ENCODE measurements around the gene ASTN2. TPM values are rescaled to one million over a fixed set of nuclear protein-coding genes. Genes with fewer than 3 reads are reported as not detected.

Gene ASTN2
- total and polyA plus RNA-seq, 2 donors (not counting 3 experiments of a cell fraction or from before 2014, with no cell fraction given) = 1.0 to 1.9 TPM

DNA sequence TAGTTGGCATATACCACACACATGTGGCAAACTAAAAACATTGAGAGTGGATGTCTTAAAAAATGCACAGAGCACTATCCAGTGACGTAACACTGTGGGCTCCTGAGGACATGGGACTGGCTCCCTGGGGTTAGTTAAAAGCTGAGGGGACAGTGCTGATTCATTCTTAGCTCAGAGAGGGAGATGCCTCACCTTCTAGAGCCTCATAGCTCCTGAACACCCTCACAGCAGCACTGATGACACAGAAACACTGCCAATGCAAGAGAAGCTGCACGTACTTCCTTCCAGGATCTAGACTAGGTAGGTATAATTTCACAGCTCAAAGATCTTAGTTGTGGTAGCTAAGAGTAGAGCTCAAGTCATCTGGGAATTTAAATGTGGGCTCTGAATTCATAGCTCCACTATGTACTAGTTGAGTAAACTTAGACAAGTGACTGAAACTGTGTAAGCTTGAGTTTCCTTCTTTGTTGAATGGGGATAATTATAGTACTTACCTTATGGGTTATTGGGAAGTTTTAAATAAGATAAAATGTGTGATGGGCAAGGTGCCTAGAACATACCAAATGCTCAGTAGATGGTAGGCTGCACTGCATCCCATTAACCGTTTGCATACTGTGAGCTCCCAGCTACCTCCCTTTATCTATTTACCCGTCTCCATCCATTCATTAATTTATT is 279.9 kb downstream of the ASTN2 start:
- no TSS peak for BruUV-seq (replicated peaks)
- no peaks in the 10 kb centered on the region for H3K27me3 ChIP-seq (ENCODE audit: control insufficient read depth in 2 of 2, insufficient read depth in 2 of 2, low read length in 2 of 2)
- H4K20me1 ChIP-seq (replicated peaks; ENCODE audit: control insufficient read depth, extremely low read depth, insufficient read depth, low read length) = no peaks in the 10 kb centered on the region
- DNase-seq (ENCODE audit: low read depth, low spot score) (no peak), FAIRE-seq (no peak)
- no peaks in the 10 kb centered on the region for H3K79me2 ChIP-seq (ENCODE audit: control insufficient read depth, insufficient read depth, low read length)
- H3K9ac ChIP-seq (replicated peaks; ENCODE audit: extremely low read depth, insufficient read depth, low read length) = no peak overlapping the region
- H3K27ac ChIP-seq (ENCODE audit: insufficient read depth, low read depth, low read length) = no peak overlapping the region
- H3K36me3 ChIP-seq (ENCODE audit: control insufficient read depth in 2 of 2, extremely low read depth in 1 of 2, insufficient read depth in 2 of 2, low read length in 2 of 2) = no peaks in the 10 kb centered on the region
- POLR2A ChIA-PET = no interaction called here
- CTCF ChIA-PET = no interaction called here
- peaks cover 4% of the 10 kb centered on the region for H3K9me3 ChIP-seq (replicated peaks; ENCODE audit: control insufficient read depth, insufficient read depth, low read length)
- no peak overlapping the region for H3K4me3 ChIP-seq (replicated peaks in 1 of 3; ENCODE audit: insufficient read depth in 1 of 3, low read depth in 1 of 3, low read length in 3 of 3)
- no peak overlapping the region for H3K4me2 ChIP-seq (ENCODE audit: insufficient read depth, low read length)
- H2AFZ ChIP-seq (ENCODE audit: low read depth, low read length) = no peak overlapping the region
- H3K9me1 ChIP-seq (replicated peaks; ENCODE audit: control insufficient read depth, extremely low read depth, insufficient read depth, low read length) = no peaks in the 10 kb centered on the region
- intact Hi-C loops (cut with micrococcal nuclease) (no loop called here), dilution Hi-C loops (cut with MboI; ENCODE audit: extremely low pct_ligation_motif_present, low sequenced_read_pairs) (no loop called here)
- no peaks in the 10 kb centered on the region for H3K4me1 ChIP-seq (ENCODE audit: control insufficient read depth, extremely low read depth, insufficient read depth, low read length)
- no peak for TF ChIP-seq POLR2A (IDR thresholded peaks at IDR 0.05; ENCODE audit: low read depth, low read length)
- TF ChIP-seq GATA2 (IDR thresholded peaks at IDR 0.05; ENCODE audit: insufficient read depth, insufficient read length, low read depth, low read length) = no peak

DNA sequence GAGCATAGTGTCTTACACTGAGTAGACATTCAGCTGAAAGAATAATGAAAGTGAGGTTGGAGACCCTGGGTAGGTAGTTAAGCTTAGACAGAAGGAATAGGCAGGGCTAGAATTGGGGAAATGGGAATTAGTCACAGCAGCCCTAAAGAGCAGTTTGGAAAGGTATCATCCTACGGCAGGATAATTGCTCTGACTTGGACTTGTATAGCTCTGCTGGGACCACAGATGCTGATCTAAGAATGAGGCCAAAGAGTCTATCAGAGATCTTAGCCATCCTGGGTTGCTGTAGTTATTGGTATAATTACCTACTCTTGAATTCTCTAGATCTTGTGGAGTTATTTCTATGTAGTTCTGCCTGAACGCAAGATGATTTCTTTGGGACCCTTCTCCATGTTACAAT is 288.0 kb downstream of the ASTN2 start:
- H4K20me1 ChIP-seq (replicated peaks; ENCODE audit: control insufficient read depth, extremely low read depth, insufficient read depth, low read length) = no peaks in the 10 kb centered on the region
- FAIRE-seq (no peak), DNase-seq (ENCODE audit: low read depth, low spot score) (no peak)
- no peak overlapping the region for H3K4me2 ChIP-seq (ENCODE audit: insufficient read depth, low read length)
- H3K27ac ChIP-seq (ENCODE audit: insufficient read depth, low read depth, low read length) = no peak overlapping the region
- no peaks in the 10 kb centered on the region for H3K9me3 ChIP-seq (replicated peaks; ENCODE audit: control insufficient read depth, insufficient read depth, low read length)
- no peaks in the 10 kb centered on the region for H3K79me2 ChIP-seq (ENCODE audit: control insufficient read depth, insufficient read depth, low read length)
- H3K36me3 ChIP-seq (ENCODE audit: control insufficient read depth in 2 of 2, extremely low read depth in 1 of 2, insufficient read depth in 2 of 2, low read length in 2 of 2) = no peaks in the 10 kb centered on the region
- H3K9ac ChIP-seq (replicated peaks; ENCODE audit: extremely low read depth, insufficient read depth, low read length) = no peak overlapping the region
- ChIA-PET POLR2A (no interaction called here), CTCF (no interaction called here)
- TF ChIP-seq JUN (IDR thresholded peaks at IDR 0.05; ENCODE audit: borderline replicate concordance, insufficient read depth, insufficient read length, low read depth) (no peak), FOS (IDR thresholded peaks at IDR 0.05; ENCODE audit: borderline replicate concordance, insufficient read depth, low read length) (no peak)
- TF ChIP-seq, protein P1, sequence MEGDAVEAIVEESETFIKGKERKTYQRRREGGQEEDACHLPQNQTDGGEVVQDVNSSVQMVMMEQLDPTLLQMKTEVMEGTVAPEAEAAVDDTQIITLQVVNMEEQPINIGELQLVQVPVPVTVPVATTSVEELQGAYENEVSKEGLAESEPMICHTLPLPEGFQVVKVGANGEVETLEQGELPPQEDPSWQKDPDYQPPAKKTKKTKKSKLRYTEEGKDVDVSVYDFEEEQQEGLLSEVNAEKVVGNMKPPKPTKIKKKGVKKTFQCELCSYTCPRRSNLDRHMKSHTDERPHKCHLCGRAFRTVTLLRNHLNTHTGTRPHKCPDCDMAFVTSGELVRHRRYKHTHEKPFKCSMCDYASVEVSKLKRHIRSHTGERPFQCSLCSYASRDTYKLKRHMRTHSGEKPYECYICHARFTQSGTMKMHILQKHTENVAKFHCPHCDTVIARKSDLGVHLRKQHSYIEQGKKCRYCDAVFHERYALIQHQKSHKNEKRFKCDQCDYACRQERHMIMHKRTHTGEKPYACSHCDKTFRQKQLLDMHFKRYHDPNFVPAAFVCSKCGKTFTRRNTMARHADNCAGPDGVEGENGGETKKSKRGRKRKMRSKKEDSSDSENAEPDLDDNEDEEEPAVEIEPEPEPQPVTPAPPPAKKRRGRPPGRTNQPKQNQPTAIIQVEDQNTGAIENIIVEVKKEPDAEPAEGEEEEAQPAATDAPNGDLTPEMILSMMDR (IDR thresholded peaks at IDR 0.05; ENCODE audit: extremely low read depth in 1 of 2, insufficient read depth in 1 of 2, low read depth in 1 of 2, low read length in 2 of 2) = no peak
- dilution Hi-C loops (cut with MboI; ENCODE audit: extremely low pct_ligation_motif_present, low sequenced_read_pairs) (no loop called here), intact Hi-C loops (cut with micrococcal nuclease) (no loop called here)
- H3K4me3 ChIP-seq (replicated peaks in 1 of 3; ENCODE audit: insufficient read depth in 1 of 3, low read depth in 1 of 3, low read length in 3 of 3) = no peak overlapping the region
- BruUV-seq (replicated peaks) = no TSS peak
- H2AFZ ChIP-seq (ENCODE audit: low read depth, low read length) = no peak overlapping the region
- no peaks in the 10 kb centered on the region for H3K27me3 ChIP-seq (ENCODE audit: control insufficient read depth in 2 of 2, insufficient read depth in 2 of 2, low read length in 2 of 2)
- H3K4me1 ChIP-seq (ENCODE audit: control insufficient read depth, extremely low read depth, insufficient read depth, low read length) = no peaks in the 10 kb centered on the region
- H3K9me1 ChIP-seq (replicated peaks; ENCODE audit: control insufficient read depth, extremely low read depth, insufficient read depth, low read length) = no peaks in the 10 kb centered on the region

Measured in endothelial cell of umbilical vein (primary cell).